Caco-2 (cell line): Measurements from ENCODE around the gene SMAGP. TPM values are rescaled to one million over a fixed set of nuclear protein-coding genes. Genes with fewer than 3 reads are reported as not detected.
A peak's percentile ranks its signal among the peaks of the same experiment; 100 is the strongest.

Experiments
- BruUV-seq: library from RNA; stranded (reverse); fragments of 400-500 nt; replicated peaks from 2 replicates; lab custom pipeline; 2021; lab: Mats Ljungman, UMichigan
- CTCF ChIA-PET: fragments of 300-600 bp; sonication (Branson Sonifier 250); formaldehyde crosslinking; loops from one replicate; lab custom pipeline; 2022; ENCODE audit warnings: antibody characterized with exemption; lab: Charles Lee
- POLR2A ChIA-PET: fragments of 300-600 bp; sonication (Branson Sonifier 250); formaldehyde crosslinking; loops from one replicate; lab custom pipeline; 2022; ENCODE audit warnings: antibody characterized with exemption; lab: Charles Lee
- DNase-seq, 2 experiments: peaks; one replicate each; pipeline versions ENCODE4 v3.0.0 to v3.0.0-alpha.2; 2020 to 2022
- H3K27me3 ChIP-seq: replicated peaks from 2 replicates; pipeline ENCODE4 v1.6.0; 2011; ENCODE audit warnings: low read length; ENCODE audit not compliant: control insufficient read depth, insufficient read depth
- H3K36me3 ChIP-seq: 2 replicates; pipeline ENCODE4 v1.5.1; 2011; ENCODE audit warnings: low read length; ENCODE audit not compliant: control insufficient read depth, insufficient read depth
- H3K4me1 ChIP-seq: fragments of 250-450 bp; sonication (Bioruptor Pico); 2 replicates; pipeline ENCODE4 v1.5.1; 2020; ENCODE audit warnings: mild to moderate bottlenecking
- H3K4me3 ChIP-seq: 2 replicates; pipeline ENCODE4 v1.5.1; 2011; ENCODE audit warnings: low read depth, mild to moderate bottlenecking, control low read depth, low read length
- H3K9me3 ChIP-seq: fragments of 250-450 bp; sonication (Bioruptor Pico); 2 replicates; pipeline ENCODE4 v1.5.1; 2020; ENCODE audit warnings: mild to moderate bottlenecking, moderate library complexity
- H3K27ac Mint-ChIP-seq: one replicate; pipeline ENCODE4 v1.8.0; 2022; ENCODE audit warnings: mixed read lengths; ENCODE audit not compliant: unreplicated experiment
- H3K27me3 Mint-ChIP-seq: one replicate; pipeline ENCODE4 v1.8.0; 2022; ENCODE audit warnings: mixed read lengths; ENCODE audit not compliant: insufficient read depth, unreplicated experiment
- H3K36me3 Mint-ChIP-seq: one replicate; pipeline ENCODE4 v1.8.0; 2022; ENCODE audit warnings: mild to moderate bottlenecking, mixed read lengths; ENCODE audit not compliant: insufficient read depth, unreplicated experiment
- H3K4me1 Mint-ChIP-seq: one replicate; pipeline ENCODE4 v1.8.0; 2022; ENCODE audit warnings: low read depth, mixed read lengths; ENCODE audit not compliant: unreplicated experiment
- H3K4me3 Mint-ChIP-seq: one replicate; pipeline ENCODE4 v1.8.0; 2022; ENCODE audit warnings: mild to moderate bottlenecking, moderate library complexity, mixed read lengths; ENCODE audit not compliant: unreplicated experiment
- H3K9me3 Mint-ChIP-seq: one replicate; pipeline ENCODE4 v1.8.0; 2022; ENCODE audit warnings: mixed read lengths; ENCODE audit not compliant: unreplicated experiment
- intact Hi-C: fragments of 100-400 bp; cut with micrococcal nuclease; formaldehyde crosslinking; loops from one replicate; pipeline ENCODE4 v1.10.0; 2022; ENCODE audit not compliant: unreplicated experiment
- total RNA-seq: library from RNA; stranded (reverse); gene quantifications from 2 replicates; pipeline ENCODE4 v1.2.3, GENCODE V29; 2022
- TF ChIP-seq, protein P1 (sequence below), 2 experiments: fragments of 200-600 bp in 1 of 2; IDR thresholded peaks; 1 replicate in 1 of 2; 2 replicates in 1 of 2; pipeline versions ENCODE4 v1.5.1 to v1.8.0; 2011 to 2022; ENCODE audit warnings: antibody characterized with exemption in 1 of 2, control low read depth in 1 of 2, inconsistent platforms in 1 of 2, low read depth in 1 of 2, low read length in 1 of 2, mild to moderate bottlenecking in 1 of 2, moderate library complexity in 1 of 2; ENCODE audit not compliant: insufficient read depth in 1 of 2, severe bottlenecking in 1 of 2, unreplicated experiment in 1 of 2

SMAGP gene
- total RNA-seq, 1 experiment from 2014 or later, result 108 TPM

DNA sequence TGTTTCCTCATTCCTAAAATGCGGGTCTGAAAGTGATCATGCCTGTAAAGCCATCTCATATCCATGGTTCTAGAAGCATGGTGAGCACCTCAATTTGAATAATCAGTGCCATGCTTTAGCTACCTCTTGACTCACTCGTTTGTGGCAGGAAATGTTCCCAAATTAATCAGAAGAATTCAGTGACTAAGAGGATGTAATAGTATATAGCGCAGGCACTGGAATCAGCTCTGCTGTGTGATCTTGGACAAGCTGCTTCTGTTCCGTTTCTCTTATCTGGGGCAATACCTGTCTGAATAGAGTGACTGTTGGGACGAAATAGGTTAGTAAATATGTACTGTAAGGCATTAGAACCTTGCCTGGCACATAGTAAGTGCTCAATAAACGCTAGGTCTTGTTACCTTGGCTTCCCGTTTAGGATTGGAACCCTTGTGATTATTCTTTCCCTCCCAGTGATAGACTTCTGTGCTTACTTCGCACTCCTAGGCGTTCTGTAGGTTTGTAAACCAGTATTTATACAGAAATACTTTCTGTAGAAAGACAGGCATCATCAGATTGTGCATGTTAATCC, 820 bp upstream of the SMAGP start:
- DNase-seq, result no peak
- TF ChIP-seq, protein P1, sequence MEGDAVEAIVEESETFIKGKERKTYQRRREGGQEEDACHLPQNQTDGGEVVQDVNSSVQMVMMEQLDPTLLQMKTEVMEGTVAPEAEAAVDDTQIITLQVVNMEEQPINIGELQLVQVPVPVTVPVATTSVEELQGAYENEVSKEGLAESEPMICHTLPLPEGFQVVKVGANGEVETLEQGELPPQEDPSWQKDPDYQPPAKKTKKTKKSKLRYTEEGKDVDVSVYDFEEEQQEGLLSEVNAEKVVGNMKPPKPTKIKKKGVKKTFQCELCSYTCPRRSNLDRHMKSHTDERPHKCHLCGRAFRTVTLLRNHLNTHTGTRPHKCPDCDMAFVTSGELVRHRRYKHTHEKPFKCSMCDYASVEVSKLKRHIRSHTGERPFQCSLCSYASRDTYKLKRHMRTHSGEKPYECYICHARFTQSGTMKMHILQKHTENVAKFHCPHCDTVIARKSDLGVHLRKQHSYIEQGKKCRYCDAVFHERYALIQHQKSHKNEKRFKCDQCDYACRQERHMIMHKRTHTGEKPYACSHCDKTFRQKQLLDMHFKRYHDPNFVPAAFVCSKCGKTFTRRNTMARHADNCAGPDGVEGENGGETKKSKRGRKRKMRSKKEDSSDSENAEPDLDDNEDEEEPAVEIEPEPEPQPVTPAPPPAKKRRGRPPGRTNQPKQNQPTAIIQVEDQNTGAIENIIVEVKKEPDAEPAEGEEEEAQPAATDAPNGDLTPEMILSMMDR (IDR thresholded peaks at IDR 0.05; ENCODE audit: insufficient read depth in 1 of 2, low read depth in 1 of 2, low read length in 1 of 2, severe bottlenecking in 1 of 2, unreplicated experiment in 1 of 2), result no peak
- Mint-ChIP-seq H3K4me1 (peaks cover 16% of the 10 kb centered on the region), H3K27me3 (no peaks in the 10 kb centered on the region), H3K27ac (peak overlapping the region; percentile 99), H3K4me3 (peak overlapping the region; percentile 87), H3K9me3 (no peaks in the 10 kb centered on the region), H3K36me3 (peaks cover 37% of the 10 kb centered on the region)
- ChIA-PET POLR2A (interaction anchor here (0.6 to 3.0 kb wide), 11 partner anchors 21 to 235 kb away, joined by 3 to 51 read pairs (median 4); partner anchors contain the start of genes CSRNP2 and DAZAP2), CTCF (interaction anchor here (0.6 to 2.7 kb wide), 8 partner anchors 18 to 446 kb away, joined by 3 to 104 read pairs (median 4); partner anchors contain the start of genes DAZAP2 and POU6F1)
- no peaks in the 10 kb centered on the region for H3K36me3 ChIP-seq
- intact Hi-C loops, result loop anchor here (2.0 kb wide), 1 partner anchor 50 kb away; no protein-coding TSS in a partner anchor
- H3K4me3 ChIP-seq, result peak overlapping the region; percentile 85
- peaks cover 22% of the 10 kb centered on the region for H3K4me1 ChIP-seq
- H3K27me3 ChIP-seq, result no peaks in the 10 kb centered on the region
- BruUV-seq, result no TSS peak
- no peaks in the 10 kb centered on the region for H3K9me3 ChIP-seq

DNA sequence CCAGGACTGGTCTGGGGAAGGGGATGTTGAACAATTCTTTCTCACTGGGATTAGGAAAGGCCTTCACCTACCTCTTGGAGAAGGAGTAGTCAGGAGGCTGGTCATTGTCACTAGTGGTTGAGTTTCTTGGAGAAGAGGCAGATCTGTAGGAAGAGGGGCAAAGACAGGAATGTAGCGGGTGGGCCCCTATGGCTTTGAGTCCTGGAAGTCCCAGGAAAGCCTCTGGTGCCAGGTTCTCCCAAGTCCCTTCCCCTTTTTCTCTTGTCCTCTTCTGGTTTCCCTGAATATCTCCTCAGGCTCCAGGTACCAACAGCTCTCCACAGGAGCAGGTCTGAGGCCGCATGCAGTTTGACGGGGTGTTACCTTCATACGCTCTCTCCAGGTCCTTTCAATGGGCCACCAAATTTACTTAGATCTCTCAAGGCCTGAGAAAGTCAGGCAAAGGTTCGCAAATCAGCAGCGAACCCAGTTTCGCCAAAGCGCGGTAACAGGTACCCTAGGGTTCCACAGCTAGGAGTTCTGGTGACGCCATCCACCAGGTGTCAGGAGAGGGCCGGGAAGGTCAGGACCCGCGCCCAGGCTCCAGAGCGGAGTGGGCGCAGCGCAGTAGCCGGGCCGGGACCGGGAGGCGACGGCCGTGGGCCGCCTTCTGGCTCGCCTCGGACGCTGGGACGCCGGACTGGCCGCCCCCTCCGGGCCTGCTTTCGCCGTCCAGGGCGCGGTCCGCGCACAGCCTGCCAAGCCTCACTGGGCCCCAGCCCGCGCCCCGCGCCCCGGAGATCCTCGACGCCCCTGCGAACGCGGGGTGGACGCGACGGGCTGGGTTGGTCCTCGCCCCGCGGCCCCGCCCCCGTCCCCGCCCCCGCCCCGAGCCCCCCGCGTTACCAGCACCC, 795 bp downstream of the SMAGP start:
- ChIA-PET POLR2A (interaction anchor here (0.6 to 3.0 kb wide), 12 partner anchors 23 to 221 kb away, joined by 3 to 51 read pairs (median 6); partner anchors contain the start of genes CSRNP2, DAZAP2, LETMD1 and POU6F1), CTCF (interaction anchor here (0.6 to 2.7 kb wide), 9 partner anchors 31 to 505 kb away, joined by 3 to 104 read pairs (median 7); partner anchors contain the start of gene DAZAP2)
- no TSS peak for BruUV-seq
- H3K27me3 Mint-ChIP-seq, result no peaks in the 10 kb centered on the region
- H3K4me1 Mint-ChIP-seq, result peaks cover 14% of the 10 kb centered on the region
- no peaks in the 10 kb centered on the region for H3K27me3 ChIP-seq
- intact Hi-C loops, result loop anchor here (1.0 to 2.0 kb wide), 2 partner anchors 51 to 72 kb away; no protein-coding TSS in a partner anchor
- peak overlapping the region; percentile 87 for H3K4me3 Mint-ChIP-seq
- H3K4me1 ChIP-seq, result peaks cover 13% of the 10 kb centered on the region
- TF ChIP-seq, protein P1 (IDR thresholded peaks at IDR 0.05; ENCODE audit: insufficient read depth in 1 of 2, low read depth in 1 of 2, low read length in 1 of 2, severe bottlenecking in 1 of 2, unreplicated experiment in 1 of 2), result peak; percentile 61 to 83
- H3K36me3 ChIP-seq, result no peaks in the 10 kb centered on the region
- no peaks in the 10 kb centered on the region for H3K9me3 Mint-ChIP-seq
- H3K36me3 Mint-ChIP-seq, result peaks cover 46% of the 10 kb centered on the region
- DNase-seq, result peak; percentile 89 to 94
- H3K27ac Mint-ChIP-seq, result peak overlapping the region; percentile 99
- H3K4me3 ChIP-seq, result peak overlapping the region; percentile 85
- no peaks in the 10 kb centered on the region for H3K9me3 ChIP-seq

DNA sequence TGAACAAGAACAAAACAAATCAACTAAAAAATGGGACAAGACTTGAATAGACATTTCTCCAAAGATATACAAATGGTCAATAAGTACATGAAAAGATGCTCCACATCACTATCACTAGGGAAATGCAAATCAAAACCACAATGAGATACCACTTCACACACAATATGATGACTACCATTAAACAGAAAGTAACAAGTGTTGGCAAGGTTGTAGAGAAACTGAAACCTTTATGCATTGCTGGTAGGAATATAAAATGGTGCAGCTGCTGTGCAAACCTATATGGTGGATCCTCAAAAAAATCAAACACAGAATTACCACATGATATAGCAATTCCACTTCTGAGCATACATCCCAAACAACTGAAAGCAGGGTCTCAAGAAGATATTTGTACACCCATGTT, 5.2 kb downstream of the SMAGP start:
- POLR2A ChIA-PET, result no interaction called here
- Histone ChIP-seq H3K9me3 (no peaks in the 10 kb centered on the region), H3K36me3 (no peaks in the 10 kb centered on the region), H3K4me3 (no peak overlapping the region), H3K27me3 (no peaks in the 10 kb centered on the region), H3K4me1 (peaks cover 7% of the 10 kb centered on the region; the same call in 1 of the 2 replicates)
- H3K36me3 Mint-ChIP-seq, result peaks cover 60% of the 10 kb centered on the region
- H3K4me3 Mint-ChIP-seq, result no peak overlapping the region
- no peak overlapping the region for H3K27ac Mint-ChIP-seq
- intact Hi-C loops, result no loop called here
- TF ChIP-seq, protein P1 (IDR thresholded peaks at IDR 0.05; ENCODE audit: insufficient read depth in 1 of 2, low read depth in 1 of 2, low read length in 1 of 2, severe bottlenecking in 1 of 2, unreplicated experiment in 1 of 2), result no peak
- no peaks in the 10 kb centered on the region for H3K9me3 Mint-ChIP-seq
- no peaks in the 10 kb centered on the region for H3K27me3 Mint-ChIP-seq
- no peak for DNase-seq
- CTCF ChIA-PET, result no interaction called here
- peaks cover 14% of the 10 kb centered on the region for H3K4me1 Mint-ChIP-seq
- no TSS peak for BruUV-seq
